ENCODE measurements around the gene LILRA1. TPM values are rescaled to one million over a fixed set of nuclear protein-coding genes. Genes with fewer than 3 reads are reported as not detected.
"Not testable (repeated sequence)": the region's sequence is repeated elsewhere in the genome, so short reads cannot be mapped to it uniquely, and the experiment has no call there.

Gene LILRA1
- total RNA-seq, 1 experiment from 2014 or later = not detected

- H4K20me1 ChIP-seq (ENCODE audit: insufficient read depth); H3K4me3 ChIP-seq (replicated peaks in 1 of 2; ENCODE audit: low read depth in 1 of 2, low read length in 2 of 2); DNase-seq (ENCODE audit: low read depth, low spot score); RAD21 ChIA-PET (ENCODE audit: low non-redundant PET in 1 of 2, low total read pairs in 2 of 2, uncharacterized antibody in 2 of 2, unreplicated experiment in 2 of 2); H3K27ac ChIP-seq (ENCODE audit: low read depth, low read length); BruUV-seq (replicated peaks); ATAC-seq; POLR2A ChIA-PET; H3K4me2 ChIP-seq (ENCODE audit: low read length); H3K4me1 ChIP-seq (ENCODE audit: control insufficient read depth in 1 of 2, insufficient read depth in 2 of 2, low read length in 2 of 2); H3K9ac ChIP-seq (ENCODE audit: low read length); H2AFZ ChIP-seq (ENCODE audit: low read depth, low read length, poor library complexity, severe bottlenecking); H3K79me2 ChIP-seq (ENCODE audit: insufficient read depth, low read length); H3K36me3 ChIP-seq (ENCODE audit: control insufficient read depth in 1 of 2, insufficient read depth in 2 of 2, low read length in 2 of 2); H3K9me3 ChIP-seq (ENCODE audit: control insufficient read depth in 1 of 2, insufficient read depth in 1 of 2, low read depth in 1 of 2, low read length in 2 of 2); H3K9me2 ChIP-seq (ENCODE audit: insufficient read depth): not testable (repeated sequence)
- intact Hi-C loops (cut with micrococcal nuclease) = loop anchor here (5.0 kb wide), 1 partner anchor 335 kb away; no protein-coding TSS in a partner anchor
- peaks cover 25% of the 10 kb centered on the region for H3K27me3 ChIP-seq (ENCODE audit: insufficient read depth, low read length)
- CTCF ChIA-PET = interaction anchor here (0.7 kb wide), 1 partner anchor 22 kb away, joined by 7 read pairs; no protein-coding TSS in a partner anchor
Measured at GRCh38 chr19:54632517-54632916, 39.1 kb downstream of the LILRA1 start.

- H3K36me3 ChIP-seq (ENCODE audit: control insufficient read depth in 1 of 2, insufficient read depth in 2 of 2, low read length in 2 of 2) = no peaks in the 10 kb centered on the region
- no peaks in the 10 kb centered on the region for H3K9me3 ChIP-seq (ENCODE audit: control insufficient read depth in 1 of 2, insufficient read depth in 1 of 2, low read depth in 1 of 2, low read length in 2 of 2)
- H3K4me2 ChIP-seq (ENCODE audit: low read length) = no peak overlapping the region
- no peak overlapping the region for H3K4me3 ChIP-seq (replicated peaks in 1 of 2; ENCODE audit: low read depth in 1 of 2, low read length in 2 of 2)
- CTCF ChIA-PET = no interaction called here
- TF ChIP-seq CBX3 (IDR thresholded peaks at IDR 0.05; ENCODE audit: low read depth) (no peak), EGR1 (IDR thresholded peaks at IDR 0.05; ENCODE audit: low read depth) (no peak)
- TF ChIP-seq, protein P1, sequence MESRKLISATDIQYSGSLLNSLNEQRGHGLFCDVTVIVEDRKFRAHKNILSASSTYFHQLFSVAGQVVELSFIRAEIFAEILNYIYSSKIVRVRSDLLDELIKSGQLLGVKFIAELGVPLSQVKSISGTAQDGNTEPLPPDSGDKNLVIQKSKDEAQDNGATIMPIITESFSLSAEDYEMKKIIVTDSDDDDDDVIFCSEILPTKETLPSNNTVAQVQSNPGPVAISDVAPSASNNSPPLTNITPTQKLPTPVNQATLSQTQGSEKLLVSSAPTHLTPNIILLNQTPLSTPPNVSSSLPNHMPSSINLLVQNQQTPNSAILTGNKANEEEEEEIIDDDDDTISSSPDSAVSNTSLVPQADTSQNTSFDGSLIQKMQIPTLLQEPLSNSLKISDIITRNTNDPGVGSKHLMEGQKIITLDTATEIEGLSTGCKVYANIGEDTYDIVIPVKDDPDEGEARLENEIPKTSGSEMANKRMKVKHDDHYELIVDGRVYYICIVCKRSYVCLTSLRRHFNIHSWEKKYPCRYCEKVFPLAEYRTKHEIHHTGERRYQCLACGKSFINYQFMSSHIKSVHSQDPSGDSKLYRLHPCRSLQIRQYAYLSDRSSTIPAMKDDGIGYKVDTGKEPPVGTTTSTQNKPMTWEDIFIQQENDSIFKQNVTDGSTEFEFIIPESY (IDR thresholded peaks at IDR 0.05; ENCODE audit: extremely low read depth, insufficient replicate concordance, low read length) = no peak
- H4K20me1 ChIP-seq (ENCODE audit: insufficient read depth) = no peaks in the 10 kb centered on the region
- intact Hi-C loops (cut with micrococcal nuclease) = loop anchor here (5.0 kb wide), 1 partner anchor 336 kb away; no protein-coding TSS in a partner anchor
- H3K79me2 ChIP-seq (ENCODE audit: insufficient read depth, low read length) = no peaks in the 10 kb centered on the region
- POLR2A ChIA-PET = no interaction called here
- H3K4me1 ChIP-seq (ENCODE audit: control insufficient read depth in 1 of 2, insufficient read depth in 2 of 2, low read length in 2 of 2) = no peaks in the 10 kb centered on the region
- DNase-seq (ENCODE audit: low read depth, low spot score) (no peak), ATAC-seq (no peak)
- no peak overlapping the region for H3K9ac ChIP-seq (ENCODE audit: low read length)
- no peak overlapping the region for H2AFZ ChIP-seq (ENCODE audit: low read depth, low read length, poor library complexity, severe bottlenecking)
- BruUV-seq (replicated peaks) = no TSS peak
- peaks cover 24% of the 10 kb centered on the region for H3K27me3 ChIP-seq (ENCODE audit: insufficient read depth, low read length)
- RAD21 ChIA-PET (ENCODE audit: low non-redundant PET in 1 of 2, low total read pairs in 2 of 2, uncharacterized antibody in 2 of 2, unreplicated experiment in 2 of 2) = no interaction called here
- H3K27ac ChIP-seq (ENCODE audit: low read depth, low read length) = no peak overlapping the region
- no peaks in the 10 kb centered on the region for H3K9me2 ChIP-seq (ENCODE audit: insufficient read depth)
Measured at GRCh38 chr19:54633401-54633800, 40.0 kb downstream of the LILRA1 start.

DNA sequence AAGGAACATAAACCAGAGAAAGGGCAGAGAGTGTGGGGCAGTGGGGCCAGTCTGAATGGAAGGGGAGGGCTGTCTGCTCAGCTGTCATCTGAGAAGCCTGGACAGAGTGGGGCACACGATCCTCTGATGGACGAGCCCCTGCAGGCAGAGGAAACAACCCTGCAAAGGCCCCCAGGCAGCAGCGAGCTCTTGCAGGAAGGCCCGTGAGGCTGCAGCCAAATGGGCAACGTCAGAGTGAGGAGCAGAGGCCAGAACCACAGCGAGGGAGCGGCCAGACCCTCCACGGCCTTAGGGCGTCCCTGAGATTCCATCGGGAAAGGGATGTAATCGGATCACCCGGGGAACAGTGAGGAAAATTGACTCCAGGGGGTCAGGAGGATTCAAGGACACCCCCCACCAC lies 42.6 kb downstream of the LILRA1 start:
- H3K4me2 ChIP-seq (ENCODE audit: low read length); H3K4me3 ChIP-seq (replicated peaks in 1 of 2; ENCODE audit: low read depth in 1 of 2, low read length in 2 of 2); H3K9ac ChIP-seq (ENCODE audit: low read length); H4K20me1 ChIP-seq (ENCODE audit: insufficient read depth); POLR2A ChIA-PET; H3K36me3 ChIP-seq (ENCODE audit: control insufficient read depth in 1 of 2, insufficient read depth in 2 of 2, low read length in 2 of 2); H3K4me1 ChIP-seq (ENCODE audit: control insufficient read depth in 1 of 2, insufficient read depth in 2 of 2, low read length in 2 of 2); H3K79me2 ChIP-seq (ENCODE audit: insufficient read depth, low read length); ATAC-seq; RAD21 ChIA-PET (ENCODE audit: low non-redundant PET in 1 of 2, low total read pairs in 2 of 2, uncharacterized antibody in 2 of 2, unreplicated experiment in 2 of 2); H3K9me3 ChIP-seq (ENCODE audit: control insufficient read depth in 1 of 2, insufficient read depth in 1 of 2, low read depth in 1 of 2, low read length in 2 of 2); H3K27ac ChIP-seq (ENCODE audit: low read depth, low read length); DNase-seq (ENCODE audit: low read depth, low spot score); CTCF ChIA-PET; H3K9me2 ChIP-seq (ENCODE audit: insufficient read depth); BruUV-seq (replicated peaks); H2AFZ ChIP-seq (ENCODE audit: low read depth, low read length, poor library complexity, severe bottlenecking); intact Hi-C loops (cut with micrococcal nuclease): not testable (repeated sequence)
- peaks cover 34% of the 10 kb centered on the region for H3K27me3 ChIP-seq (ENCODE audit: insufficient read depth, low read length)
